ENCODE results near the gene CMTM6. TPM values are rescaled to one million over a fixed set of nuclear protein-coding genes. Genes with fewer than 3 reads are reported as not detected.

CMTM6 gene, protein sequence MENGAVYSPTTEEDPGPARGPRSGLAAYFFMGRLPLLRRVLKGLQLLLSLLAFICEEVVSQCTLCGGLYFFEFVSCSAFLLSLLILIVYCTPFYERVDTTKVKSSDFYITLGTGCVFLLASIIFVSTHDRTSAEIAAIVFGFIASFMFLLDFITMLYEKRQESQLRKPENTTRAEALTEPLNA
- polyA plus RNA-seq (2013): 62.5 TPM

DNA sequence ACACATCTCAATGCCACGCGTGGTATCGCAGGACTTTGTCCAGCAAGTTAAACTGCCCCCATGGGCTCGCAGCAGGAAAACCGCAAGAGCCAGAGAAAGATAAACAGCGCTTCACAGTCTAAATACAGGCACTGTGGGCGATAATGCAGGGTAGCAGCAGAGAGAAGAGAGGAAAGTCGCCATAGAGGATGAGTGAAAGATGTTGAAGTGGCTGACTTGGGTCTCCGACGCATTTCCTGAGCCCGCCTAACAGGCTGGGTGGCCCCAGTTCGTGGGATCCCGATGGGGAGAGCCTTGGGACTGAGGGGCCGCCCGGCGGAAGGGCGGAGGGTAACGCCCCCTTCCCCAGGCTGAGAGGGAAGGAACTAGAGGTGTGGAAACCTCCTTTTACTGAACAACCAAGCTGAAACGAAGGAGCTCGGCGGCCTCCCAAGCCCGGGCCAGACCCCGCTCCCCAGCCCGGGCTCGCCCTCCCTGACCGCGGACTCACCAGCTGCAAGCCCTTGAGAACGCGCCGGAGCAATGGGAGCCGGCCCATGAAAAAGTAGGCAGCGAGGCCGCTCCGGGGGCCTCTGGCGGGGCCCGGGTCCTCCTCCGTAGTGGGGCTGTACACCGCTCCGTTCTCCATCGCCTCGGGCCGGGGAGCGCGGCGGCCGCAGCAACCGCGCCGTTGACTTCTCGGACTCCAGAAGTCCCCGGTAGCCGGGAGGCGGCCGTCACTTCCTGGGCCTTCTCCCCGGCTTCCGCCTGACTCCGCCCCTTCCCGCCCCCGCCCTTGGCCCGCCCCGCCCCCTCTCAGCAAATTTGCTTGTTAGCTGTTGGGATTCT, at the start of gene CMTM6:
Gene CMTM6 (minus strand): TSS at position 735 of the 828 bp plus-strand sequence. CDS start 107 bp downstream, at position 628.
- 0% methylated on average over 40 of the region's 61 CpGs for WGBS (ENCODE audit: insufficient coverage)
- Histone ChIP-seq H3K27me3 (replicated peaks in 2 of 5; ENCODE audit: control insufficient read depth in 4 of 5, insufficient read depth in 5 of 5, low read length in 4 of 5) (no peaks in the 10 kb centered on the region), H3K27ac (ENCODE audit: insufficient read depth in 1 of 2, low read depth in 1 of 2, low read length in 2 of 2, poor library complexity in 1 of 2, severe bottlenecking in 2 of 2) (peak within 1 kb of the TSS; percentile 90 to 94), H3K9me3 (ENCODE audit: control extremely low read depth in 1 of 5, control insufficient read depth in 4 of 5, insufficient read depth in 2 of 5, low read depth in 1 of 5, low read length in 4 of 5) (no peaks in the 10 kb centered on the region), H3K4me3 (ENCODE audit: control insufficient read depth in 1 of 7, extremely low read depth in 1 of 7, insufficient read depth in 4 of 7, low read depth in 2 of 7, low read length in 6 of 7) (peak within 1 kb of the TSS; percentile 84 to 98 (median 91)), H3K4me1 (ENCODE audit: control extremely low read depth in 1 of 4, control insufficient read depth in 4 of 4, insufficient read depth in 4 of 4, low read length in 3 of 4) (peaks cover 7 to 29% (median 17%) of the 10 kb centered on the region in 4 experiments), H3K36me3 (ENCODE audit: control insufficient read depth in 4 of 4, insufficient read depth in 4 of 4, low read length in 3 of 4) (peaks cover 0 to 4% (median 0%) of the 10 kb centered on the region in 4 experiments)
- ChIA-PET CTCF (interaction anchor here (0.7 to 1.5 kb wide), 3 partner anchors 10 to 17 kb away, joined by 3 to 4 read pairs (median 3); no protein-coding TSS in a partner anchor), POLR2A (interaction anchor here (1.3 kb wide), 1 partner anchor 183 kb away, joined by 3 read pairs; no protein-coding TSS in a partner anchor)
- DNase-seq: peak; percentile 62 to 80 (median 76)

DNA sequence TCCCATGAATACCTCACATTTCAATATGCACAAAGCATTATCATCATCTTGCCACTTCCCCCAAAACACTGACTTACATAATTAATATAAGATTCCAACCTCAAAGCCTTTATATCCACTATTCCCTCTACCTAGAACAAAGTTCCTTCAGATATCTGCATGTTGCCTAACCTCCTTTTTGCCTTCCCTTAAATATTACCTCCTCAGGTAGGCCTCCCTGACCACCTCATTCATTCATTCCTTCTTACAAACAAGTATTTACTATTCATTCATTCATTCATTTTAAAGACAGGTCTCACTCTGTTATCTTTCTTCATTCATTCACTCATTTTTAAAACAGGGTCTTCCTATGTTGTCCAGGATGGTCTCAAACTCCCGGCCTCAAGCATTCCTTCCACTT, 49.4 kb upstream of the CMTM6 start:
- Histone ChIP-seq H3K36me3 (ENCODE audit: control insufficient read depth in 4 of 4, insufficient read depth in 4 of 4, low read length in 3 of 4) (peaks cover 0 to 4% (median under 1%) of the 10 kb centered on the region in 4 experiments), H3K27me3 (replicated peaks in 2 of 5; ENCODE audit: control insufficient read depth in 4 of 5, insufficient read depth in 5 of 5, low read length in 4 of 5) (no peaks in the 10 kb centered on the region), H3K4me3 (ENCODE audit: control insufficient read depth in 1 of 7, extremely low read depth in 1 of 7, insufficient read depth in 4 of 7, low read depth in 2 of 7, low read length in 6 of 7) (no peak overlapping the region), H3K9me3 (ENCODE audit: control extremely low read depth in 1 of 5, control insufficient read depth in 4 of 5, insufficient read depth in 2 of 5, low read depth in 1 of 5, low read length in 4 of 5) (no peaks in the 10 kb centered on the region), H3K4me1 (ENCODE audit: control extremely low read depth in 1 of 4, control insufficient read depth in 4 of 4, insufficient read depth in 4 of 4, low read length in 3 of 4) (peaks cover 0 to 12% (median 5%) of the 10 kb centered on the region in 4 experiments), H3K27ac (ENCODE audit: insufficient read depth in 1 of 2, low read depth in 1 of 2, low read length in 2 of 2, poor library complexity in 1 of 2, severe bottlenecking in 2 of 2) (no peak overlapping the region)
- DNase-seq: no peak
- ChIA-PET POLR2A (no interaction called here), CTCF (interaction anchor here (1.0 to 1.1 kb wide), 2 partner anchors 8 to 36 kb away, joined by 3 to 4 read pairs; no protein-coding TSS in a partner anchor)
- 100% methylated on average over 1 of the region's 1 CpG for WGBS (ENCODE audit: insufficient coverage)

DNA sequence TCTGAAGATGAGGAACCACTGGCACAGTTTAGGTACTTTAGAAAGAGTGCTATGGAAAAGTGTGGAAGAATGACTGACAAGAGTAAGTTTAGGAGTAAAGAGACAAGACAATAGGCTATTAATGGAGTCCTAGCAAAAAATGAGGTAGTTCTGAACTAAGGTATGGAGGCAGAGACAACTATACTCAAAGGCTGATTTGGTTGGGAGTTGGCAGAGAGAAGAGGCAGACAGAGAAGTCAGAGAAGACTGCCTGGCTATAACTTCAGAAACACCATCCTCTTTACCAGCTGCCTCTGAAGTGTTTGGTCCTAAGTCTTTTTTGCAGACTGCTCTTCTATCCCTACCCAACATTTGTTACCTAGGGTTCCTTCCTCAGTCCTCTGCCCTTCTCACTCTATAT, 48.8 kb upstream of the CMTM6 start:
- ChIA-PET POLR2A (no interaction called here), CTCF (interaction anchor here (1.0 kb wide), 1 partner anchor 9 kb away, joined by 3 read pairs; no protein-coding TSS in a partner anchor)
- Histone ChIP-seq H3K4me3 (ENCODE audit: control insufficient read depth in 1 of 7, extremely low read depth in 1 of 7, insufficient read depth in 4 of 7, low read depth in 2 of 7, low read length in 6 of 7) (no peak overlapping the region), H3K27ac (ENCODE audit: insufficient read depth in 1 of 2, low read depth in 1 of 2, low read length in 2 of 2, poor library complexity in 1 of 2, severe bottlenecking in 2 of 2) (no peak overlapping the region), H3K36me3 (ENCODE audit: control insufficient read depth in 4 of 4, insufficient read depth in 4 of 4, low read length in 3 of 4) (peaks cover 0 to 4% (median under 1%) of the 10 kb centered on the region in 4 experiments), H3K27me3 (replicated peaks in 2 of 5; ENCODE audit: control insufficient read depth in 4 of 5, insufficient read depth in 5 of 5, low read length in 4 of 5) (no peaks in the 10 kb centered on the region), H3K9me3 (ENCODE audit: control extremely low read depth in 1 of 5, control insufficient read depth in 4 of 5, insufficient read depth in 2 of 5, low read depth in 1 of 5, low read length in 4 of 5) (no peaks in the 10 kb centered on the region), H3K4me1 (ENCODE audit: control extremely low read depth in 1 of 4, control insufficient read depth in 4 of 4, insufficient read depth in 4 of 4, low read length in 3 of 4) (peaks cover 0 to 12% (median 5%) of the 10 kb centered on the region in 4 experiments)
- no peak for DNase-seq

DNA sequence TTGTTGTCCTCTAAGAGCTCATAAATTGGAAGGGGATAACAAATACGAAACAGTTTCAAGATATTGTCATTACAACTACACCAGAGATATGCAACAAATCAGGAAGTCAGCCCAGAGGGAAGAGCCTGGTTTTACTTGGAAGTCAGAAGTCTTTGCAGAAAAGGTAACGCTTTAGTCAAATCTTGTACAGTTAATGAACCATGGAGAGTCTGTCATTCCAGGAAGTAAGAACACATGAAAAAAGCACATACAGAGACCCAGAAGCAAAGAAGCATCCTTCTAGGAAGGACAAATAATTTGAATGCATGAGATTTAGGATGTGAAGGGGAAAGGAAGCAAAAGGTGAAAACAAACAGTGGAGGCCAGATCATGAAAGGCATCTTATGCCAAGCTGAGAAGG, 48.4 kb upstream of the CMTM6 start:
- WGBS (ENCODE audit: insufficient coverage): no CpG with 5 or more reads among the region's 2 CpGs
- Histone ChIP-seq H3K4me1 (ENCODE audit: control extremely low read depth in 1 of 4, control insufficient read depth in 4 of 4, insufficient read depth in 4 of 4, low read length in 3 of 4) (peaks cover 0 to 12% (median 5%) of the 10 kb centered on the region in 4 experiments), H3K27ac (ENCODE audit: insufficient read depth in 1 of 2, low read depth in 1 of 2, low read length in 2 of 2, poor library complexity in 1 of 2, severe bottlenecking in 2 of 2) (no peak overlapping the region), H3K36me3 (ENCODE audit: control insufficient read depth in 4 of 4, insufficient read depth in 4 of 4, low read length in 3 of 4) (peaks cover 0 to 2% (median 2%) of the 10 kb centered on the region in 4 experiments), H3K9me3 (ENCODE audit: control extremely low read depth in 1 of 5, control insufficient read depth in 4 of 5, insufficient read depth in 2 of 5, low read depth in 1 of 5, low read length in 4 of 5) (no peaks in the 10 kb centered on the region), H3K27me3 (replicated peaks in 2 of 5; ENCODE audit: control insufficient read depth in 4 of 5, insufficient read depth in 5 of 5, low read length in 4 of 5) (no peaks in the 10 kb centered on the region), H3K4me3 (ENCODE audit: control insufficient read depth in 1 of 7, extremely low read depth in 1 of 7, insufficient read depth in 4 of 7, low read depth in 2 of 7, low read length in 6 of 7) (no peak overlapping the region)
- CTCF ChIA-PET: no interaction called here
- DNase-seq: no peak
- POLR2A ChIA-PET: no interaction called here

DNA sequence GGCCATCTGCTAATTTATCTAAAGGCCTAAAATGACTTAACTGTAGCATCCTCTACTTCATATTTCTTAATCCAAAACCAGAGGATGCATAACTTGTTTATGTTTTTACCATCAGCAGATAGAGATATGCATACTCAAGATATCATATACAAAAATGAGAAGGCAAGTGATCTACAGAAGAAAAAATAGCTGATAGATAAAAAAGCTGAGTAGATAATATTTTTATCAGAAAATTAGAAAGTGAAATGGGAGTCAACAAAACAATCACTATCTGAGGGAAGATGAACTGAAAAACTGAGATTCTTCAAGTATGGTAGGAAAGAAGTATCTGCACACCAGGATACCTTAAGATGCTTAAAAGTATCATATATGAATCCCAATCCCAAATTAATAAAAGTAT, 42.7 kb upstream of the CMTM6 start:
- POLR2A ChIA-PET: no interaction called here
- no peaks in the 10 kb centered on the region for H3K27me3 ChIP-seq (replicated peaks in 2 of 5; ENCODE audit: control insufficient read depth in 4 of 5, insufficient read depth in 5 of 5, low read length in 4 of 5)
- CTCF ChIA-PET: no interaction called here
- H3K4me3 ChIP-seq (ENCODE audit: control insufficient read depth in 1 of 7, extremely low read depth in 1 of 7, insufficient read depth in 4 of 7, low read depth in 2 of 7, low read length in 6 of 7): no peak overlapping the region
- no peak overlapping the region for H3K27ac ChIP-seq (ENCODE audit: insufficient read depth in 1 of 2, low read depth in 1 of 2, low read length in 2 of 2, poor library complexity in 1 of 2, severe bottlenecking in 2 of 2)
- DNase-seq: no peak
- H3K9me3 ChIP-seq (ENCODE audit: control extremely low read depth in 1 of 5, control insufficient read depth in 4 of 5, insufficient read depth in 2 of 5, low read depth in 1 of 5, low read length in 4 of 5): no peaks in the 10 kb centered on the region
- H3K36me3 ChIP-seq (ENCODE audit: control insufficient read depth in 4 of 4, insufficient read depth in 4 of 4, low read length in 3 of 4): peaks cover 0 to 16% (median 5%) of the 10 kb centered on the region in 4 experiments
- no peaks in the 10 kb centered on the region for H3K4me1 ChIP-seq (ENCODE audit: control extremely low read depth in 1 of 4, control insufficient read depth in 4 of 4, insufficient read depth in 4 of 4, low read length in 3 of 4)

DNA sequence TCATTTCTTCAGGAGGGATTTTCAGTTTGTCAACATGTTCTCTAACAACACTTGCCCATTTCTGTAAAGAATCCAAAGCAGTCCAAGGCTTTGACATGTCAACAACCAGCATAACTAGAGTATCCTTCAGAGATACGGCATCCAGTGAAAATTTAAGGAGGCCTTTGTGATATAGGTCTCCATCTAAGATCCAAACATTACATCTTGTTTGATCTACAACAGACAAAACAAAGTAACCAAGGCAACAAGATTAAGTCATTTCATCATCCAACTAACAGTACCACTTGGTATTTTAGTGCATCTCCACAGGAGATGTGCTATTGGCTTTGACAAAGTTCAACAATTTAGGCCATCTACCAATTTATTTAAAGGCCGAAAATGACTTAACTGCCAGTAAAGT, 42.2 kb upstream of the CMTM6 start:
- H3K4me3 ChIP-seq (ENCODE audit: control insufficient read depth in 1 of 7, extremely low read depth in 1 of 7, insufficient read depth in 4 of 7, low read depth in 2 of 7, low read length in 6 of 7): no peak overlapping the region
- DNase-seq: no peak
- no peak overlapping the region for H3K27ac ChIP-seq (ENCODE audit: insufficient read depth in 1 of 2, low read depth in 1 of 2, low read length in 2 of 2, poor library complexity in 1 of 2, severe bottlenecking in 2 of 2)
- H3K27me3 ChIP-seq (replicated peaks in 2 of 5; ENCODE audit: control insufficient read depth in 4 of 5, insufficient read depth in 5 of 5, low read length in 4 of 5): no peaks in the 10 kb centered on the region
- H3K9me3 ChIP-seq (ENCODE audit: control extremely low read depth in 1 of 5, control insufficient read depth in 4 of 5, insufficient read depth in 2 of 5, low read depth in 1 of 5, low read length in 4 of 5): no peaks in the 10 kb centered on the region
- H3K36me3 ChIP-seq (ENCODE audit: control insufficient read depth in 4 of 4, insufficient read depth in 4 of 4, low read length in 3 of 4): peaks cover 0 to 16% (median 5%) of the 10 kb centered on the region in 4 experiments
- ChIA-PET POLR2A (no interaction called here), CTCF (no interaction called here)
- WGBS (ENCODE audit: insufficient coverage): 100% methylated on average over 2 of the region's 2 CpGs
- no peaks in the 10 kb centered on the region for H3K4me1 ChIP-seq (ENCODE audit: control extremely low read depth in 1 of 4, control insufficient read depth in 4 of 4, insufficient read depth in 4 of 4, low read length in 3 of 4)

DNA sequence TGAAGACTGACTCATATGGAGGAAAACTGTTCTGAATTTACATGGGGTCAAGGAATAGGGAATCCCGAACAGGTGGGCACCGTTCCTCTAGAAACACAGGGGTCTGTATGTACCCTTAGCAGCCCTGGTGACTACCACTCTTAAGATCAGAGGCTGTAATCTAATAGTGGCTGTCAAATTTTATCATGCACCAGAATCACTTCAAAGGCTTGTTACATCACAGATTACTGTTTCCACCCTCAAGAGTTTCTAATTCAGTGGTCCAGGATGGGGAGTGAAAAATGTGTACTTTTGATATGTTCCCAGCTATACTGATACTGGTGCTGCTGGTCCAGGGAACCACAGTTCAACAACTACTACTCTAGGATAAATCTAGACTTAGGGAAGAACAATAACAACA, 40.2 kb upstream of the CMTM6 start:
- ChIA-PET POLR2A (interaction anchor here (0.6 kb wide), 1 partner anchor 42 kb away, joined by 4 read pairs; no protein-coding TSS in a partner anchor), CTCF (interaction anchor here (1.3 kb wide), 1 partner anchor 123 kb away, joined by 3 read pairs; no protein-coding TSS in a partner anchor)
- H3K36me3 ChIP-seq (ENCODE audit: control insufficient read depth in 4 of 4, insufficient read depth in 4 of 4, low read length in 3 of 4): peaks cover 2 to 16% (median 7%) of the 10 kb centered on the region in 4 experiments
- no peaks in the 10 kb centered on the region for H3K9me3 ChIP-seq (ENCODE audit: control extremely low read depth in 1 of 5, control insufficient read depth in 4 of 5, insufficient read depth in 2 of 5, low read depth in 1 of 5, low read length in 4 of 5)
- DNase-seq: no peak
- no peaks in the 10 kb centered on the region for H3K4me1 ChIP-seq (ENCODE audit: control extremely low read depth in 1 of 4, control insufficient read depth in 4 of 4, insufficient read depth in 4 of 4, low read length in 3 of 4)
- H3K4me3 ChIP-seq (ENCODE audit: control insufficient read depth in 1 of 7, extremely low read depth in 1 of 7, insufficient read depth in 4 of 7, low read depth in 2 of 7, low read length in 6 of 7): no peak overlapping the region
- H3K27ac ChIP-seq (ENCODE audit: insufficient read depth in 1 of 2, low read depth in 1 of 2, low read length in 2 of 2, poor library complexity in 1 of 2, severe bottlenecking in 2 of 2): no peak overlapping the region
- 100% methylated on average over 2 of the region's 2 CpGs for WGBS (ENCODE audit: insufficient coverage)
- H3K27me3 ChIP-seq (replicated peaks in 2 of 5; ENCODE audit: control insufficient read depth in 4 of 5, insufficient read depth in 5 of 5, low read length in 4 of 5): no peaks in the 10 kb centered on the region
